Mesendoderm (in vitro differentiated cells): ENCODE data around the gene MSMP.

Source experiments
- DNase-seq: peaks from one replicate; pipeline ENCODE4 v3.0.0; 2013
- H2AK5ac ChIP-seq: 2 replicates; pipeline ENCODE4 v1.6.1; 2013; ENCODE audit warnings: low read length, inconsistent platforms
- H2BK120ac ChIP-seq: 2 replicates; pipeline ENCODE4 v1.6.1; 2013; ENCODE audit warnings: low read depth, mild to moderate bottlenecking, low read length, moderate library complexity, mixed read lengths
- H2BK15ac ChIP-seq: replicated peaks from 2 replicates; pipeline ENCODE4 v1.6.1; 2013; ENCODE audit warnings: low read depth, mild to moderate bottlenecking, moderate library complexity
- H2BK5ac ChIP-seq: 2 replicates; pipeline ENCODE4 v1.6.1; 2013; ENCODE audit warnings: low read length, inconsistent platforms
- H3K18ac ChIP-seq: 2 replicates; pipeline ENCODE4 v1.6.1; 2013; ENCODE audit warnings: mild to moderate bottlenecking, low read length, mixed read lengths
- H3K23ac ChIP-seq: one replicate; pipeline ENCODE4 v1.6.1; 2013; ENCODE audit warnings: low read length
- H3K27ac ChIP-seq: 2 replicates; pipeline ENCODE4 v1.5.1; 2013; ENCODE audit warnings: low read depth, mild to moderate bottlenecking, inconsistent platforms, low read length, moderate library complexity
- H3K27me3 ChIP-seq: 2 replicates; pipeline ENCODE4 v1.6.1; 2013; ENCODE audit warnings: low read length, control low read depth, mild to moderate bottlenecking, inconsistent platforms; ENCODE audit not compliant: insufficient read depth, poor library complexity
- H3K36me3 ChIP-seq: 2 replicates; pipeline ENCODE4 v1.6.1; 2013; ENCODE audit warnings: low read length, inconsistent platforms; ENCODE audit not compliant: control insufficient read depth, insufficient read depth
- H3K4ac ChIP-seq: one replicate; pipeline ENCODE4 v1.6.1; 2013; ENCODE audit warnings: low read depth, mild to moderate bottlenecking, low read length, moderate library complexity
- H3K4me1 ChIP-seq: 2 replicates; pipeline ENCODE4 v1.6.1; 2013; ENCODE audit warnings: low read depth, low read length, inconsistent platforms; ENCODE audit not compliant: control insufficient read depth
- H3K4me2 ChIP-seq: 2 replicates; pipeline ENCODE4 v1.6.1; 2013; ENCODE audit warnings: low read length
- H3K4me3 ChIP-seq: 2 replicates; pipeline ENCODE4 v1.5.1; 2013; ENCODE audit warnings: mild to moderate bottlenecking, low read length
- H3K56ac ChIP-seq: one replicate; pipeline ENCODE4 v1.6.1; 2013; ENCODE audit warnings: low read length
- H3K79me1 ChIP-seq: 2 replicates; pipeline ENCODE4 v1.6.1; 2013; ENCODE audit warnings: low read length, inconsistent platforms
- H3K79me2 ChIP-seq: 2 replicates; pipeline ENCODE4 v1.6.1; 2013; ENCODE audit warnings: mild to moderate bottlenecking, low read length; ENCODE audit not compliant: control insufficient read depth, insufficient read depth
- H3K9ac ChIP-seq: 2 replicates; pipeline ENCODE4 v1.6.1; 2013; ENCODE audit warnings: low read length, inconsistent platforms
- H4K5ac ChIP-seq: one replicate; pipeline ENCODE4 v1.6.1; 2013; ENCODE audit warnings: low read length
- H4K8ac ChIP-seq: one replicate; pipeline ENCODE4 v1.6.1; 2013; ENCODE audit warnings: low read depth, mild to moderate bottlenecking, control low read depth, low read length, moderate library complexity
- WGBS: extraction: QIAGEN DNeasy Blood & Tissue Kit; methylation state at CpG from one replicate; pipeline ENCODE4 v1.1.7; 2013; ENCODE audit warnings: low lambda C conversion rate, missing lambda C conversion rate; ENCODE audit not compliant: insufficient coverage; ENCODE audit errors: extremely low coverage; 5-methylcytosine and 5-hydroxymethylcytosine counted together

The MSMP gene

DNA sequence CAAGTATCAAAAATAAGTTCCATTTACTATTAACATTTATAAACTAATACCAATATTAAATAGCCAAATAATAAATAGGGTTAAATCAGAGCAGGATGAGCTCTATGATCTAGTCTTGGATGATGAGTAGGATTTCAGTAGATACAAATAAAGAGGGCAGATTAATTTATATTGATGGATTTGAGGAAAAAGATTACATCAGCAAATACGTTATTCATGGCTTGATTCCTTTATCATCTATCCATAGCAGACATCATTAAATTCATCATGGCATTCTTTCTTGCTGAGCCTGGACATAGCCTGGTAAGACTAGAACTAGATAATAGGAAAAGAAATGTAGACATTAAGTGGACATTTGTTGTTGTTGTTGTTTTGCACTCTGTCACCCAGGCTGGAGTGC lies 13.4 kb upstream of the MSMP start:
- H3K79me2 ChIP-seq, result no peaks in the 10 kb centered on the region
- no peak overlapping the region for H2AK5ac ChIP-seq
- no peak overlapping the region for H3K9ac ChIP-seq
- H2BK120ac ChIP-seq, result no peak overlapping the region
- H3K4ac ChIP-seq, result no peak overlapping the region
- H3K27ac ChIP-seq, result no peak overlapping the region
- no peaks in the 10 kb centered on the region for H3K27me3 ChIP-seq
- no peak overlapping the region for H3K4me2 ChIP-seq
- no peak overlapping the region for H2BK15ac ChIP-seq
- no peaks in the 10 kb centered on the region for H3K4me1 ChIP-seq
- H3K36me3 ChIP-seq, result no peaks in the 10 kb centered on the region
- no peak overlapping the region for H3K56ac ChIP-seq
- H3K79me1 ChIP-seq, result no peaks in the 10 kb centered on the region
- DNase-seq, result no peak
- H3K4me3 ChIP-seq, result no peak overlapping the region
- no peak overlapping the region for H3K23ac ChIP-seq
- no peak overlapping the region for H4K5ac ChIP-seq
- no peak overlapping the region for H3K18ac ChIP-seq
- H2BK5ac ChIP-seq, result no peak overlapping the region
- H4K8ac ChIP-seq, result no peak overlapping the region
- WGBS, result no CpG with 5 or more reads among the region's 1 CpG

DNA sequence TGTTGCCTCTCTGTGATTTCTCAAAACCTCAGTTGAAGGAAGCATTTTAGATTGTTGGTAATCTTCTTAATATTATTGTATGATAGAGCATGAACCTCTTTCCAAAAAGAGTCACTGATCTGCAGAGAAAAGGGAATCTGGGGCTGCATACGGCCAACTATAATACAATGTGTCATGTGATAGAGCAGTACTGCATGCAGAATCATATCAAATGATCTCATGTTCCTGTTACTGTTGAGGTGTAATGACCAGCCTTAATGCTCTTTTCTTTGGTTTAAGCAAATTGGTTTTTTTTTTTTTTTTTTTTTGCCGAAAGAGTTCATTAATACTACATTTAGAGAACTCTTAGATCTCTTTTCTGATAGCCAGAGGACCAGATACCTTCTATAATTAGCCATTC lies 12.9 kb upstream of the MSMP start:
- H2AK5ac ChIP-seq, result no peak overlapping the region
- H3K79me2 ChIP-seq, result no peaks in the 10 kb centered on the region
- no peak for DNase-seq
- no peak overlapping the region for H3K23ac ChIP-seq
- no peak overlapping the region for H3K4me2 ChIP-seq
- no CpG with 5 or more reads among the region's 2 CpGs for WGBS
- no peak overlapping the region for H3K56ac ChIP-seq
- no peak overlapping the region for H3K27ac ChIP-seq
- H3K27me3 ChIP-seq, result no peaks in the 10 kb centered on the region
- no peak overlapping the region for H3K4ac ChIP-seq
- H4K5ac ChIP-seq, result no peak overlapping the region
- H2BK15ac ChIP-seq, result no peak overlapping the region
- no peak overlapping the region for H3K9ac ChIP-seq
- H3K18ac ChIP-seq, result no peak overlapping the region
- H2BK120ac ChIP-seq, result no peak overlapping the region
- no peaks in the 10 kb centered on the region for H3K79me1 ChIP-seq
- no peak overlapping the region for H3K4me3 ChIP-seq
- no peaks in the 10 kb centered on the region for H3K4me1 ChIP-seq
- no peaks in the 10 kb centered on the region for H3K36me3 ChIP-seq
- H2BK5ac ChIP-seq, result no peak overlapping the region
- H4K8ac ChIP-seq, result no peak overlapping the region

DNA sequence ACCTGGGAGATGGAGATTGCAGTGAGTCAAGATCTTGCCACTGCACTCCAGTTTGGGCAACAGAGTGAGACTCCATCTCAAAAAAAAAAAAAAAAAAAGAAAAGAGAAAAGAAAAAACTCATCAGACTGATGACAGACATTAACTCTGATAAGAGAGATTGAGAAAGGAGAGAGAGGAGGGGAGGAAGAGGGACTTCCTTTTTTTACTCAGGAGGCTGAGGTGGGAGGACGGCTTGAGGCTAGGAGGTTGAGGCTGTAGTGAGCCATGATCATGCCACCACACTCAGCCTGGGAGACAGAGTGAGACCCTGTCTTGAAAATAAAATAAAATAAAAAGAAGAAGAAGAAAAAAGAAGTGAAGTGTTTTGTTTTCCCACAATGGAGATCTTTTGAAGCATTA lies 9.7 kb upstream of the MSMP start:
- Histone ChIP-seq H3K23ac (no peak overlapping the region), H3K27me3 (no peaks in the 10 kb centered on the region), H3K4me3 (no peak overlapping the region), H4K8ac (no peak overlapping the region), H3K4ac (no peak overlapping the region), H2BK15ac (no peak overlapping the region), H3K36me3 (no peaks in the 10 kb centered on the region), H2BK5ac (no peak overlapping the region), H2AK5ac (no peak overlapping the region), H3K4me2 (no peak overlapping the region), H3K56ac (no peak overlapping the region), H3K18ac (no peak overlapping the region), H3K9ac (no peak overlapping the region), H3K79me2 (no peaks in the 10 kb centered on the region), H4K5ac (no peak overlapping the region), H3K27ac (no peak overlapping the region), H3K4me1 (no peaks in the 10 kb centered on the region), H3K79me1 (no peaks in the 10 kb centered on the region), H2BK120ac (no peak overlapping the region)
- no CpG with 5 or more reads among the region's 1 CpG for WGBS
- DNase-seq, result no peak

DNA sequence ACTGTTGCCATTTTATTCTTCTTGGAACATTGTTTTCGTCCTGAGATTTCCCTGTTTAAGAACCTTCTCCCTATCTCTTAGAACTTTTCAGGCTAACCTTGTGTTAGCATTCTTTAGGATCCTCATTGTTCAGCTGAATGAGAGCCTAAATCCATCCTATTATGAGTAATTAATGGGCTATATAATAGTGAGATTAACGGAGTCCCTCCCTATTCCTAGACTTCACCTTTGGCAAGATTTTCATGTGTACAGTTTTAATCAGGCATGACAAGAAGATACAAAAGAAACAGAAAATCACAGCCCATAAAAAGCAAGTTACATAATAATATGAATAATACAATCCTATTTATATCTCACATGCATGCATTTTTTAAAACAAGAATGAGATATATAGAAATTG lies 9.1 kb upstream of the MSMP start:
- WGBS, result no CpG with 5 or more reads among the region's 2 CpGs
- no peak for DNase-seq
- Histone ChIP-seq H4K5ac (no peak overlapping the region), H3K4me2 (no peak overlapping the region), H3K9ac (no peak overlapping the region), H3K18ac (no peak overlapping the region), H3K36me3 (no peaks in the 10 kb centered on the region), H2BK120ac (no peak overlapping the region), H3K56ac (no peak overlapping the region), H2BK15ac (no peak overlapping the region), H3K4me1 (no peaks in the 10 kb centered on the region), H2BK5ac (no peak overlapping the region), H3K27me3 (no peaks in the 10 kb centered on the region), H3K79me1 (no peaks in the 10 kb centered on the region), H3K4ac (no peak overlapping the region), H4K8ac (no peak overlapping the region), H2AK5ac (no peak overlapping the region), H3K27ac (no peak overlapping the region), H3K79me2 (no peaks in the 10 kb centered on the region), H3K23ac (no peak overlapping the region), H3K4me3 (no peak overlapping the region)

DNA sequence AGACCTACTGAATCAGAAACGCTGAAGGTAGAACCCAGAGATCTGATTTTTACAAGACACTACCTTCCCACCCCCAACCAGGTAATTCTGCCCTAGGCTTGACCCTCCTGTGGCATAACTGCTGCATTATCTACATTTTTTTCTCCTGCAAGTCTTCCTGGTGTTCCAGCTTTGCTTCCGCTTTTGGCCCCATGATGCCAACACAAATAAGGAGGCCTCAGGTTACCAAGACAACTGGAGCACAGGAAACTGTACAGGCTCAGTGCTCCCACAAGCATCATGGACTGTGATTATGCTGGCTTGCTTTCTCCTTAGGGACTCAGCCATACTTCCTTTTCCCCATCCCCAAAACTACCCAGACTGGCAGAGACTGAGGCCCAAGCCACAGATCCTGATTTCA lies 6.6 kb upstream of the MSMP start:
- Histone ChIP-seq H2AK5ac (no peak overlapping the region), H3K18ac (no peak overlapping the region), H3K23ac (no peak overlapping the region), H3K79me2 (no peaks in the 10 kb centered on the region), H3K27me3 (no peaks in the 10 kb centered on the region), H4K5ac (no peak overlapping the region), H2BK5ac (no peak overlapping the region), H3K4me2 (no peak overlapping the region), H4K8ac (no peak overlapping the region), H3K27ac (no peak overlapping the region), H2BK15ac (no peak overlapping the region), H3K36me3 (no peaks in the 10 kb centered on the region), H3K9ac (no peak overlapping the region), H2BK120ac (no peak overlapping the region), H3K4me3 (no peak overlapping the region), H3K79me1 (no peaks in the 10 kb centered on the region), H3K4me1 (no peaks in the 10 kb centered on the region), H3K56ac (no peak overlapping the region), H3K4ac (no peak overlapping the region)
- DNase-seq, result no peak
- WGBS, result no CpG with 5 or more reads among the region's 2 CpGs

DNA sequence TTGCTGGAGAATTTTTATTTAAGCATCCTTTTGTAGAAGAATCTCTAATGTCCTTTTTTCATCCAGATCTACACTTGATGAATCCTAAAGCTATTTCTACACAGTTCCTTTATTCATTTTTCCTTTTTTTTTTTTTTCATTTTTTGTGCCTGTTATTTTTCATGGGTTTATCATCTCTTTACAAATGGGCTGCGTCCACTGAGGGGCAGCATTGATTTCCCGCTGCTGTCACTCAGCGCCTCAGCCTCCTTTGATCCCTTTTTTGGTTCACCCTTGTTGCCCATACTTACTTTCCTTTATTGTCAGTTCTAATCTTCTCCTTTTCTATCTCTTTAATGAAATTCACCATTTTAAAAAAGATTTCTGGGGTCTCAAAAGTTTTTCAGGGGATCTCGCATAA lies 5.7 kb upstream of the MSMP start:
- H3K4me2 ChIP-seq, result no peak overlapping the region
- H3K79me2 ChIP-seq, result no peaks in the 10 kb centered on the region
- H3K27me3 ChIP-seq, result no peaks in the 10 kb centered on the region
- H3K27ac ChIP-seq, result no peak overlapping the region
- no CpG with 5 or more reads among the region's 4 CpGs for WGBS
- H3K18ac ChIP-seq, result no peak overlapping the region
- no peak overlapping the region for H4K8ac ChIP-seq
- no peak overlapping the region for H4K5ac ChIP-seq
- no peak overlapping the region for H3K23ac ChIP-seq
- H2BK15ac ChIP-seq, result no peak overlapping the region
- DNase-seq, result no peak
- no peak overlapping the region for H2BK5ac ChIP-seq
- no peak overlapping the region for H2AK5ac ChIP-seq
- no peak overlapping the region for H3K4me3 ChIP-seq
- H3K4ac ChIP-seq, result no peak overlapping the region
- H3K36me3 ChIP-seq, result no peaks in the 10 kb centered on the region
- no peak overlapping the region for H3K56ac ChIP-seq
- no peaks in the 10 kb centered on the region for H3K79me1 ChIP-seq
- no peak overlapping the region for H3K9ac ChIP-seq
- no peak overlapping the region for H2BK120ac ChIP-seq
- H3K4me1 ChIP-seq, result no peaks in the 10 kb centered on the region
